ENCODE data around the gene BAG1. TPM values are rescaled to one million over a fixed set of nuclear protein-coding genes. Genes with fewer than 3 reads are reported as not detected.

Gene BAG1
- total RNA-seq, 4 donors from 2014 or later = 73.2 to 101 (median 91.0) TPM

GRCh38 chr9:33288235-33288634, 23.7 kb upstream of the BAG1 start:
- WGBS, 2 donors = 33% methylated on average over 1 of the region's 4 CpGs
- Histone ChIP-seq H3K36me3 (peaks cover 0 to 44% (median 2%) of the 10 kb centered on the region in 3 donors), H3K9me3 (no peaks in the 10 kb centered on the region), H3K4me1 (peaks cover 8 to 48% (median 30%) of the 10 kb centered on the region in 3 donors), H3K4me3 (no peak overlapping the region), H3K27me3 (no peaks in the 10 kb centered on the region), H3K27ac (peak overlapping the region; percentile 40 to 100 (median 96))
- intact Hi-C loops (cut with DNase I) = no loop called here
- no peak for DNase-seq
- TF ChIP-seq POLR2A (IDR thresholded peaks at IDR 0.05) = no peak

- Histone ChIP-seq H3K27ac (peak overlapping the region in 3 of 4 donors; percentile 32 to 100 (median 94)), H3K27me3 (no peaks in the 10 kb centered on the region), H3K4me3 (no peak overlapping the region), H3K4me1 (peaks cover 8 to 37% (median 19%) of the 10 kb centered on the region in 3 donors), H3K9me3 (no peaks in the 10 kb centered on the region), H3K36me3 (peaks cover 0 to 44% (median 6%) of the 10 kb centered on the region in 3 donors)
- intact Hi-C loops (cut with DNase I) = no loop called here
- peak; percentile 27 to 84 (median 73) for TF ChIP-seq CTCF (IDR thresholded peaks at IDR 0.05)
- no peak for TF ChIP-seq POLR2A (IDR thresholded peaks at IDR 0.05)
- no peak for DNase-seq
- WGBS, 2 donors = 47 to 49% methylated on average over 4 of the region's 4 CpGs
Observed at GRCh38 chr9:33287087-33287490, 22.6 kb upstream of the BAG1 start.

- H3K4me1 ChIP-seq = peaks cover 8 to 24% (median 9%) of the 10 kb centered on the region in 3 donors
- no peaks in the 10 kb centered on the region for H3K27me3 ChIP-seq
- no peak for DNase-seq
- H3K36me3 ChIP-seq = peaks cover 0 to 57% (median 12%) of the 10 kb centered on the region in 3 donors
- no peak overlapping the region for H3K27ac ChIP-seq
- H3K4me3 ChIP-seq = no peak overlapping the region
- TF ChIP-seq CTCF (IDR thresholded peaks at IDR 0.05) = no peak
- TF ChIP-seq POLR2A (IDR thresholded peaks at IDR 0.05) = no peak
- intact Hi-C loops (cut with DNase I) = no loop called here
- no peaks in the 10 kb centered on the region for H3K9me3 ChIP-seq
- 65 to 81% methylated on average over 5 of the region's 5 CpGs for WGBS, 2 donors
Observed at GRCh38 chr9:33285502-33285901, 21.0 kb upstream of the BAG1 start.

- intact Hi-C loops (cut with DNase I) = no loop called here
Observed at GRCh38 chr9:33277484-33277883, 13.0 kb upstream of the BAG1 start.

GRCh38 chr9:33273972-33274328, 9.4 kb upstream of the BAG1 start:
- no peak overlapping the region for H3K27ac ChIP-seq
- intact Hi-C loops (cut with DNase I) = no loop called here
- H3K36me3 ChIP-seq = peaks cover 12 to 100% (median 65%) of the 10 kb centered on the region in 3 donors
- WGBS, 2 donors = 79 to 93% methylated on average over 2 of the region's 2 CpGs
- no peak for DNase-seq
- no peak overlapping the region for H3K4me3 ChIP-seq
- H3K4me1 ChIP-seq = no peaks in the 10 kb centered on the region
- H3K9me3 ChIP-seq = no peaks in the 10 kb centered on the region
- H3K27me3 ChIP-seq = no peaks in the 10 kb centered on the region
- TF ChIP-seq POLR2A (IDR thresholded peaks at IDR 0.05) = no peak

More at GRCh38 chr9:33277484-33277883, 13.0 kb upstream of the BAG1 start:
- no peak for DNase-seq
- Histone ChIP-seq H3K36me3 (peaks cover 10 to 100% (median 65%) of the 10 kb centered on the region in 3 donors), H3K27me3 (no peaks in the 10 kb centered on the region), H3K4me1 (no peaks in the 10 kb centered on the region), H3K9me3 (no peaks in the 10 kb centered on the region), H3K4me3 (no peak overlapping the region), H3K27ac (no peak overlapping the region)
- WGBS, 2 donors = 93 to 100% methylated on average over 4 of the region's 4 CpGs
- TF ChIP-seq CTCF (IDR thresholded peaks at IDR 0.05) (no peak), POLR2A (IDR thresholded peaks at IDR 0.05) (no peak)

GRCh38 chr9:33273266-33273971, 8.9 kb upstream of the BAG1 start:
- intact Hi-C loops (cut with DNase I) = no loop called here
- no peaks in the 10 kb centered on the region for H3K4me1 ChIP-seq
- no peak overlapping the region for H3K4me3 ChIP-seq
- H3K27me3 ChIP-seq = no peaks in the 10 kb centered on the region
- peaks cover 10 to 100% (median 59%) of the 10 kb centered on the region in 3 donors for H3K36me3 ChIP-seq
- DNase-seq = no peak
- no peaks in the 10 kb centered on the region for H3K9me3 ChIP-seq
- TF ChIP-seq CTCF (IDR thresholded peaks at IDR 0.05) = no peak
- TF ChIP-seq POLR2A (IDR thresholded peaks at IDR 0.05) = no peak
- no peak overlapping the region for H3K27ac ChIP-seq
- WGBS, 2 donors = 56 to 69% methylated on average over 3 of the region's 3 CpGs

Data from esophagus squamous epithelium (tissue), 5 donors.